HTERT RPE-1 (cell line): ENCODE measurements around the gene LETMD1.
"Not testable (repeated sequence)": the region's sequence is repeated elsewhere in the genome, so short reads cannot be mapped to it uniquely, and the experiment has no call there.

Experiments
- in situ Hi-C: fragments of 300-500 bp; cut with MboI; formaldehyde crosslinking; loops from 4 replicates; pipeline ENCODE4 v1.14.3; 2020; ENCODE audit warnings: low sequenced_read_pairs

LETMD1 gene

DNA sequence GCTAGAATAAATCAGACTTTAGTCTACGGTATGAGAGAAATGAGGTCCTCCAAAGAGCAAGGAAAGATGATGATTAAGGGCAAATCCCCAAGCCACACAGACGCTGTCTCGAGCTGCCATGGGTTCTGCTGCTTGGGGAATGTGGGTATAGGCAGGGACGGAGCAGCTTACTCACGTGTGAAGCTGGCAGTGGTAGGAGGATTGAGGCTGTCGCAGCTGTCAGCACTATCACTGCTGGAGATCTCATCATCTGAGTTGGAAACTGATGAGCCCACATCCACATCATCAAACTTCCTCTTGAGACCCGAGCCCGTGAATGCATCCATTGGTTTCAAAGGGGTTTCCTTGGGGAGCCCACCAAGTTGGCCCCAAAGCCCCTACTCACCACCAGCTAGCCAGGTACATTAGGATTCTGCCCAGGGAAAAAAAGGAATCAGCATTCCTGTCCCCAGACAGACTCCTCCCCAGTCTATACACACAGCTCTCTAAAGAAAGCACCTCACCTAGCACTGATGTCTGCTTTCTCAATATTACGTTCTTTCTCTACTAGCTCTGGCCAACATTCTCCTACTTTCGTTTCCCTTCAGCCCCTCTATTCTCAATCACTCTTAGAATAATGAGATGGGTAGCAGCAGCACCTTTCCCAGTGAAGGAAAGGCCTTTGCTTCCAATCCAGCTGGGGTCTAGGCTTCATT, 28.3 kb downstream of the LETMD1 start:
- in situ Hi-C loops, result no loop called here

DNA sequence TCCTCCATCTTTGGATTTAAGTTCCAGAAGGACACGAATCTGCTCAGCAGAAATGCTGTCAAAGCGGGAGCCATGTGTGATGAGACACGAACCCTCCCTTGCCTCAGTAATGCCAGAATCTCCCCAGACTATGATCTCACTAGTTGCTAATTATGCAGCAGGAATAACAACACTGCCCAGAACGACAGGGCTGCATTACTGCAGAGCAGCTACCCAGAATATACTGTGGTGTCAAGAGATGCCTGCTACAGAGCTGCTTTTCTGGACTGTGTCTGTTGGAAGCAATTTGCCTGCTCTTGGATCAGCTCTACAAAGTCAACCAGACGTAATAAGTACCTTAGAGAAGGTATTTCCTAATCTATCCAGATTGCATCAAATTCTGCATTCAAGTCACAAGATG, 29.8 kb downstream of the LETMD1 start:
- in situ Hi-C loops, result no loop called here

DNA sequence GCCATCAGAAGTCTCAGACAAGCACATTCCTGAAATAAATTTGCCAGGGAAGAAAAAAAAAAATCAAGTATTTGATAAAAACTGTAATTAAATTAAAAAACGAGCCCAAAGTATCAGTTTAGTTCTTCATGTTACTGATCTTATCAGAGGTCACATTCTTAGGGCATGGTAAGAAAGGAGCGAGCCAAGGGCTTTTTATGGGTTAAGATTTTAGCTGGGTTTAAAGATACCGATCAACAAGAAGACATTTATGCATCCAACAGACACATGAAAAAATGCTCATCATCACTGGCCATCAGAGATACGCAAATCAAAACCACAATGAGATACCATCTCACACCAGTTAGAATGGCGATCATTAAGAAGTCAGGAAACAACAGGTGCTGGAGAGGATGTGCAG, 30.2 kb downstream of the LETMD1 start:
- in situ Hi-C loops, result not testable (repeated sequence)

- in situ Hi-C loops, result not testable (repeated sequence)
These were observed 30.7 kb downstream of the LETMD1 start for GRCh38 chr12:51078866-51079265.

DNA sequence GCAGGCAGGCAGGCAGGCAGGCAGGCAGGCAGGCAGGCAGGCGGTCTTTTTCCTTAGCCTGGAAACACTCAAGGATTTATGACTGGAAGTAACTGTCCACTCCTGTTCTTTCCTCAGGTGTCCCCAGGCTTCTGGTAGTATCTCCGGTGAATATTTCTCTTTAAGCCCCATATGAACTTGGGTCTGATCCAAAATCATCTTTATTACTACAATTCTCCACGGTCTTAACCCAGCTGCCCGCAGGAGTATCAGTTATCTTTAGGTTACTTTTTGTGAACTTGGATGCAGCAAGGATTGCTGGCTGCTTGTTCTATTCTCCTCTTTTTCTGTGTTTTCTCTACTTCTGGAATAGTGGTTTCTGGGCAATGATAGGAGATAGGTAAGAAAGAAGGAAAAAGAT, 32.0 kb downstream of the LETMD1 start:
- in situ Hi-C loops, result no loop called here

DNA sequence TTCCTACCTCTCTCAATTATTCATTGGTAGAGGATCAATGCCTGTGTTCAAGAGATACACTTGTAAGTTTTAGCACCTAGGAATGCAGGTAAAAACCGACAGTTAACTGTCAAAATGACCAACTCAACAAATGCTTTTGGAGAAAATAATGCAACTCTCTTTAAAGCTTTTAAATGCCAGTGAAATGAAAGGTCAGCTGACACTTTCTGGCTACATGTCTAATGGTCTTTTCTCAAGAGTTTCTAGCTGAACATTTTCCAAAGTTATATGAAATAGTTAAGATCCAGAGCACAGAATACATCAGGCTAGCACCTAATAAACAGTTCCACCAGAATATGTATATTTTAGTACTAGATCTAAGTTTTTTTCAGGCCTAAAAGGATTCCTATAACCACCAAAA, 33.3 kb downstream of the LETMD1 start:
- in situ Hi-C loops, result no loop called here

- in situ Hi-C loops, result no loop called here
These were observed 34.5 kb downstream of the LETMD1 start for GRCh38 chr12:51082561-51083125.

DNA sequence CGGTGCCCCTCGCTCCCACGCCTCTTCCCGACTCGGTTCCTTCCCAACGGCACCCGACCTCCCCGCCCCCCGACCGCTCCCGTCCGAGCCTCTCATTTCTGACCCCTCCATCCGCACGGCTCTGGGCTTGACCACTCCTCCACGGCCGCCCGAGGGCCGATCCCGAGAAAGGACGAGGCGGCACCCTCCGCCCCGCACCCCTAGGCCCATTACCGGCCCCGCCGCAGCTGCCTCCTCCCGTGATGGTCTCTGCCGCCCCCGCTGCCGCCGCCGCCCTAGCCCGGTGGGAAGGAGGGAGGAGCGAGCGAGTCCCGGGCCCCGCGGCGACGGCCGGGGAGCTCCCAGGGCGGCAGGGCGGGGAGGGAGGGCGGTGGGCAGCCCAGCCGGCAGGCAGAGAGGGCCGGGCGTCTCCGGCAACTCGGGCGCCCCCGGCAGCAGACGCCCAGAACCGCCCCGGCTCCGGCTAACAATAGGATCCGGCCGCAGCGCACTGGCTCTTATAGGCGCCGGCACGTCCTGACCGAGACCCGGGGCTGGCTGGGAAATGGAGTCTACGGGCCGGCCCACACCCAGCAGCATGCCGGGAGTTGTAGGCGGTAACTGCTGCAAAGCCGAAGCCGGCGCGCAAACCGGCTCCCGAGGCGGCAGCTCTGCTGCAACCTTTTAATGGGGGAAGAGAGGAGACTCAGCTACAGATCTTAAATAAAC, 35.2 kb downstream of the LETMD1 start, which contains the start of gene CSRNP2:
Gene CSRNP2, minus strand, starts transcription at position 471 of the 708 bp plus-strand sequence. CDS start 7,035 bp downstream, outside the sequence.
- in situ Hi-C loops, result no loop called here

DNA sequence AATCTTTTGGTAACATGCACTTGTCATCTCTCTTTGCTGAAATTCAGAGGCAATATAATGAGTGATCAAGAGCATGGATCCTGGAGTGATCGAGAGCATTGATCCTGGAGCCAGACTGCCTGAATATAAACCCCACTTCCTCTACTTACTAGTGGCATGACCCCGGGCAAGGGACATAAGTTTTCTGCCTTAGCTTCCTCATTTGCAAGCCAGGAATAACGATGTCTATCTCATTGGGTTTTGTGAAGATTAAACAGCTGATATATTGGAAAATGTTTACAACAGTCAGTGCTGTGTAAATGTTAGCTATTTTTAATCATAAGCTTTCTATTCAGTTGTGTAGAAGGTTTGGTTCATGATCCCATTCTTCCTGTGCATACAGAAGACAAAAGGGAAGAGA, 37.6 kb downstream of the LETMD1 start:
- in situ Hi-C loops, result no loop called here

DNA sequence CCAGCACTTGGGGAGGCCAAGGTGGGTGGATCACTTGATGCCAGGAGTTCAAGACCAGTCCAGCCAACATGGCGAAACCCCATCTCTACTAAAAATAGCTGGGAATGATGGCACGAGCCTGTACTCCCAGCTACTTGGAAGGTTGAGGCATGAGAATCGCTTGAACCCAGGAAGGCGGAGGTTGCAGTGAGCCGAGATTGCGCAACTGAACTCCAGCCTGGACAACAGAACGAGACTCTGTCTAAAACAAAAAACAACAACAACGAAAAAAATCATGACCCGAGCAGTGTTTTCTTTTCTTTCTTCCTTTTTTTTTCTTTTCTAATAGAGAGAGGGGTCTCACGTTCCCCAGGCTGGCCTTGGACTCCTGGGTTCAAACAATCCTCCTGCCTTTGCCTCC, 38.8 kb downstream of the LETMD1 start:
- in situ Hi-C loops, result no loop called here

DNA sequence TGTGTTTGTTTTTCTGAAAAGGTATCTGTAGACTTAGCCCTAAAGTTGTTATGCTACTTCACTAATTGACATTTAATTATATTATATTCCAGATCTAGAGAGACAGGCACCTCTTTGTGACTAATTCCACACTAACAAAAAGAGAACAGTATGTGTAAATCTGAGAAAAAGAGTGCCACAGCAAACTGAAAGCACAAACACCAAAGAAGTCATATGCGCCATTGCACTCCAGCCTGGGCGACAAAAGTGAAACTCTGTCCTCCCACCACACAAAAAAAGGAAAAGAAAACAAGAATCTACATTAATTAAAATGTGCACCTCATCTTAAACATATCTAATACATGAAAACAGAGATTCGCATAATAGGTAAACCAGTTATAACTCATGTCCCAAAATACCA, 39.7 kb downstream of the LETMD1 start:
- in situ Hi-C loops, result no loop called here

DNA sequence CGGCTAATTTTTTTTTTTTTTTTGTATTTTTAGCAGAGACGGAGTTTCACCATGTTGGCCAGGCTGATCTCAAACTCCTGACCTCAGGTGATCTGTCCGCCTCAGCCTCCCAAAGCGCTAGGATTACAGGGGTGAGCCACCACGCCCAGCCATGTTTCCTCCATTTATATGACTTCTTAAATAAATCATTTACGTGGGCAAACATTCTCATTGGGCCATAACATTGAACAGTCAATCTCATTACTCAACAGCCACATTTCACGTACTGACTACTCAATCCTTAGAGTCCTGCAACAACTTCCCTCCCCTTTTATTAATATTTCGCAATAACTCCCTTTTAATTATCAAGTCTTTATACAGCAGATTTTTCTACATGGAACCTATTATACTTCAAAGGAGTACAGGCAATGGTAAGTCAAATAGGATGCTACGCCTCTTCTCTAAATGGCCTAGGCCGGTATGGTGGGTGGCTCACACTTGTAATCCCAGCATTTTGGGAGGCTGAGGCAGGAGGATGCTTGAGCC, 42.6 kb downstream of the LETMD1 start:
- in situ Hi-C loops, result no loop called here

DNA sequence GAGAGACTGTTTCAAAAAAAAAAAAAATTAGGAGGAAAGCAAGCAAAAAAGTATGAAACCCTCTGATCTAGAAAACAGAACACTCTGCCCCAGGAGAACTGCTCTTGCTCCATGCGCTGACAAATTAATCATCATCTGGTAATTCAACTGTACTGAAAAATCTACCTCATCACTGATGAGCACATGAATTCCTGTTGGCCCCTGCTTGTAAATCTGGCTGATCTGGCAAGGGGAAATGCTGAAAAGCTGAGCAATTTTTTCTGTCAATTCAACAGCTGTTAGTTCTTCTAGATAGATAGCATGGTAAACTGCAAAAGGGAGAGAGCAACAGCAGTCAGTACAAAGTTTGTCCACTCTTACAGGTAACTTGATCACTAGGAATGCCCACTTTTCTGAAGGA, 50.5 kb downstream of the LETMD1 start:
- in situ Hi-C loops, result no loop called here

DNA sequence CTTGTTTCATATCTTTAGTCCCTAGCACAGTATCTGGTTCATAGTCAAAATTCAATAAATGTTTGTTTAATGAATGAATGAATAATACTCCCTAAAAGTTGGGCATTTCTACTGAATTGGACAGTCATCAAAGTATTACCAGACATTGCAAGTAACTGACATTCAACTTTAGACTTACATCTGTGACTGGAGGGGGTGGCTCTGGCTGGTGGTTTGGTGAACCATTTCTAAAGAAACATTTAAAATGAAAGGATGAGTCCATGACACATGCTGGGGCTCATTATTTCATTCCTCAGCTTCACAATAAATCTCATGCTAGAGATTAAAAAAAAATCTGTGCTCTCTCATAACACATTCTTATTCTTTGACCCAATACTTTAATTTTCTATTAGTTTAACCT, 55.9 kb downstream of the LETMD1 start:
- in situ Hi-C loops, result no loop called here

- in situ Hi-C loops, result no loop called here
These were observed 60.0 kb downstream of the LETMD1 start for GRCh38 chr12:51108136-51108535.
